Activated CD4-positive, alpha-beta T cell treated with anti-CD3 and anti-CD28 coated beads, Interleukin-10, Interleukin-2, amounts not matched to agents 100 ng/mL and 50 ng/mL, durations not matched to agents 16 hours and 8 hours (primary cell): Measurements from ENCODE around the gene MZF1.
"Not testable (repeated sequence)": the region's sequence is repeated elsewhere in the genome, so short reads cannot be mapped to it uniquely, and the experiment has no call there.

Experiments
- DNase-seq: peaks from one replicate; pipeline ENCODE4 v3.0.0-alpha.2; 2020

Gene MZF1

DNA sequence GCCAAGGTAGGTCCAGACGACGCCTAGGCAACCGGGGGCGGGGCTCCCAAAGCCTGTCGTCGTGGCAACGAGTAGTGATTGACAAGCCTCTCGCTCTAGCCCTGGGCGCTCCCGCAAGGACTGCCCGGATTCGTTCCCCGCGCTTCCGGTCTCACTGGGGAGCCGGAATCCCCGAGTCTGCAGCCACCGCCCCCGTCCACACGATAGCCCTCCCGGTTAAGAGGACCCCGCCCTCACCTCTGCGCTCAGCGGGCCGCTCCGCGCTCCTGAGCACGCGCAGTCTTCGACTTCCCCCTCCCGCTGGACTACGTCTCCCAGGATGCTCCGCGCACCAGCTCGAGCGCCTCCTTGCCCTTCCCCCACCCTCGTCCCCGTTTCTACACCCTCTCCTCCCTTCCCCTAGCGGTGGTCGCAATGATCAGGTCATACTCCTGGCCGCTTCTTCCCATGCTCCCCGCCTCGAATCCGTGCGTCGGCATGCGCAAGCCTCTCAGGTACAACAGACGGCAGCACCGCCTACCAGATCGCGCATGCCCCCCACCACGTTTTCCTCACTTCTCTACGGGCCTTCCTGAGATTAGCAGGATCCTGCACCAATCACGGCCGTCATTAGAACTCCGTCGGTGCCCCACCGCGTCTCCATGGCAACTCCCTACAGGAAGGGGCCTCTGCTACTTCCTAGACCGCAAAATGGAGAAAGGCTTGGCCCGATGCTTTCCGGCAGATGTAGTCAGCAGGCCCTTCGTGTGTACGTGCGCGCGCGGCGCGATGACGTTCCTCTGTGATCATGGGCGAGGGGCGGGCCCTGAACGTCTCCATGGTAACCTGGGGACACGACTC, at the start of gene MZF1:
TSS of gene MZF1 (minus strand) at position 518 of the 840 bp plus-strand sequence. CDS start 1,946 bp downstream, outside the sequence.
- DNase-seq, result peak; percentile 100

GRCh38 chr19:58607213-58607612, 34.1 kb upstream of the MZF1 start:
- DNase-seq, result not testable (repeated sequence)

DNA sequence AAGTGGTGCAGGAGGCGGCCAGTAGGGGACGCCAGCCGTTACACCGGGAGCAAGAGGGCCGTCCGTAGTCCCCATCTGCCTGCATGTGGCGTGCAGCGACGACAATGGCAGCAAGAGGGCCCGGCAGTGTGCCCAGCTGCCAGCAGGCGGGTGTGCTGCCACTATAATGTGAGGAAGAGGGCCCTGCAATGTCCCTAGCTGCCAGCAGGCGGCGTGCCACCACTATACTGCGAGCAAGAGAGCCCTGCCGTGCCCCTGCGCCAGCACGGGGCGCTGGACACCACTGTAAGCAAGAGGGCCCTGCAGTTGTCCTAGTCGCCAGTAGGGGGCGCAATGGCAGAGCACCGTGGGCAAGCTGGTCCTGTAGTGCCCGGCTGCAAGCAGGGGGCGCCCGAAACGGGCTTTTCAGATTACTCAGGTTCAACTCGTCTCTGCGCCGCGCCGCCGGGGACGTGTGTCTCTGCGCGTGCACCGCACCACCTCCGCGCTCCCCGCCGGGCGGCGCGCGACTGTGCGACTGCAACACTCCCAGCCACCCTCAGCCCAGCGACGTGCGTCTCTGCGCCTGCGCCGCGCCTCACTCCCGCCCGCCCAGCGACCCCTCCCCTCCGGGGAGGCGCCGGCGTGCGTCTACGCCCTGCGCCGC, 33.2 kb upstream of the MZF1 start:
- not testable (repeated sequence) for DNase-seq

- no peak for DNase-seq
Observed at GRCh38 chr19:58586133-58586765, 13.1 kb upstream of the MZF1 start.

DNA sequence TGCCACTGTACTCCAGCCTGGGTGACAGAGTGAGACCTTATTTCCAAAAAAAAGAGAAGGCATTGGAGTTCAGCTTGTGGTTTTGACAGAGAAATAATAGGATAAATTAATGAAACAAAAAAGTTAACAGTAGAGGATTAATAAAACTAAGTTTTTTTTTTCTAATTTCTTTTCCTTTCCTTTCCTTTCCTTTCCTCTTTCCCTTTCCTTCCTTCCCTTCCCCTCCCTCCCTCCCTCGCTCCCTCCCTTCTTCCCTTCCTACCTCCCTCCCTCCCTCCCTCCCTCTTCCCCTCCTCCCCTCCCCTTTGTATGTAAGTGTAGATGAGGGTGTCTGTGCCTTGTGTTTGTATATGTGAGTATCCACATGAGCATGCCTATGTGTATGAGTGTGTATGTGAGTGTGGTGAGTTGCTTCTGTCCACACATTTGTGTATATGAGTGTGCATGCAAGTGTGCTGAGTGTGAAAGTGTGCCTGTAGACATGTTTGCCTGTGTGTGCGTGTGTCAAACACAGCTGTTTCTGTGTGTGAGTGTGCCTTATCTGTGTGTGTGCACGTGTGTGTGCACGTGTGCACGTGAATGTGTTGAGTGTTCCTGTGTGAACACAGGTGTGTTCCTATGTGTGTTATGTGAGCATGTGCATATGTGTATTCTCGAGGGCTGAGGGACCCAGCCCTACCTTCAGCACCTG, 12.5 kb upstream of the MZF1 start:
- no peak for DNase-seq

DNA sequence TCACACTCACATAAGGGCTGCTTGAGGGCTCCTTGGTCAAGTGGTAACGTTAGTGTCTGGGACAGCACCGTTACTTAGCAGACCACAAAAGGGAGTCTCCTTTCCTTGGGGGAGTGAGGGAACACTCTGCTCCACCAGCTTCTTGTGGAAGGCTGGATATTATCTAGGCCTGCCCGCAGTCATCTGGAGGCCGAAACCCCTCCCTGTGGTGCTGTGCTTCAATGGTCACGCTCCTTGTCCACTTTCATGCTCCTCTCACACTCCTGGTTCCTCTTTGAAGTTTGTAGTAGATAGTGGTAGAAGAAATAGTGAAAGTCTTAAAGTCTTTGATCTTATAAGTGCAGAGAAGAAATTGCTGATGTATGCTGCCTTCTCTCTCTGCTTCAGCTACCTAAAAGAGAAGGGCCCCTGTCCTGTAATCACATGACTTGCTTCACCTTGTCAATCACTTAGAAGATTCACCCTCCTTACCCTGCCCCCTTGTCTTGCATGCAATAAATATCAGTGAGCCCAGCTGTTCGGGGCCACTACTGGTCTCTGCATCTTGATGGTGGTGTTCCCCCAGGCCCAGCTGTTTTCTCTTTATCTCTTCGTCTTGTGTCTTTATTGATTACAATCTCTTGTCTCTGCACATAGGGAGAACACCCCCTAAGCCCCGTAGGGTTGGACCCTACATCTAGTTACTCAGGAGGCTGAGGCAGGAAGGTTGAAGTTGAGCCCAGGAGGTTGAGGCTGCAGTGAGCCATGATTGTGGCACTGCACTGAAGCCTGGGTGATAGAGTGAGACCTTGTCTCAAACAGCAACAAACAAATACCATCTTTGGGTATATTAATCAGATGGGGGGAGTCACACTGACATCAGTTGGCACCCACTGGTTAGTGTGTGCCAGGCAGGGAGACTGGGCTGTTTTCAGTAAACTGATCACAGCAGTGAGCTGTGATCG, 11.6 kb upstream of the MZF1 start:
- no peak for DNase-seq

DNA sequence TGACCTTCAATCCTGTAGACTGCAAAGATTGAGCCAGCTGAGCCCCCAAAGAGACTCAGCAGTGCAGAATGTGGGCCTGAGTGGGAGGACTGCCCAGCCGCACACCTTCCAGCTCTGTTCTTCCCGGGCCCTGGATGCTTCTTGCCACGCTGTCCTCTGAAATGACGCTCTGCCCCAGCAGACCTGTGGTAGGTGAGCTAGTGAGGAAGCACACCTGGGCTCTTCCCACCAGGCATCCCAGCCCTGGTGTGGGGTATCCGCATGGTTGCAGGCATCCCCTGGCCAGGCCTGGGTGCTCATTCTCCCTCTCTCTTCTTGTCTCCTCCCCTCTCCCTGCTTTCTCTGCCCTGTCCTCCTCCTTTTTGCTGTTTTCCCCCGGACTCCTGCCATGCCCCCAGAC, 9.8 kb upstream of the MZF1 start:
- no peak for DNase-seq

DNA sequence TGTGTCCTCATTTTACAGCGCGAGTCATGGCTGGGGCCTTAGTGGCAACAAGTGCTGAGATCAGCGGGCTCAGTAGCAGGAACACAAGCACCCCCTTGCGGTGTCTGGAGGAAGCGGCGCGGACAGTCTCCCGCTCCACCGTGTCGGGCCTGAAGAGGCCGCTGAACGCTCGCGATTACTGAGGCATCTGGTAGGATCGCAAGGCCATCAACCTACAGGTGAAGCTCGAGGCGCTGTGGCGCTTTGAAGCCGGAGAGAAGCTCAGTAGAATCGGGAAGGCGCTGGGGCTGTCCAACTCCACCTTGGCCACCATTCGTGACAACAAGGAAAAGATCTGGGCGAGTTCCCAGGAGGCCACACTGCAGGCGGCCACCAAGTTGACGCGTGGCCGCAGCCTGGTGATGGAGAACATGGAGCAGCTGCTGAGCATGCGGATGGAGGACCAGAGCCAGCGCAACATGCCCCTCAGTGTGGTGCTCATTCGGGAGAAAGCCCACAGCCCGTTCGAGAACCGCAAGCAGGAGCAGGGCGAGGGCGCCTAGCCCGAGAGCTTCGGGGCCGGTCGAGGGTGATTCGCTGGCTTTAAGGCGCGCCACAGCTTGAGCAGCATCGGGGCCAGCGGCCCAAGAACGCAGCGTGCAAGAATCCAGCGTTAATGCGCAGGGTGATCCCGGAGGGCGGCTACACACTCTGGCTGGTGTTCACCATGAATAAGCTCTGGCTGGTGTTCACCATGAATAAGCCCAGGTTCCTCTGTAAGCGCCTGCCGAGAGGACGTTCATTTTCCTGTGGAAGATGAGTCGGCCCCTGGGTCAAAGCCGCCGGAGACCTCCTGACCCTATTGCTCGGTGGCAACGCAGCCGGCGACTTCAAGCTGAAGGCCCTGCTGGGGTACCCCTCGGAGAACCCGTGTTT, 8.3 kb upstream of the MZF1 start:
- peak; percentile 92 for DNase-seq

DNA sequence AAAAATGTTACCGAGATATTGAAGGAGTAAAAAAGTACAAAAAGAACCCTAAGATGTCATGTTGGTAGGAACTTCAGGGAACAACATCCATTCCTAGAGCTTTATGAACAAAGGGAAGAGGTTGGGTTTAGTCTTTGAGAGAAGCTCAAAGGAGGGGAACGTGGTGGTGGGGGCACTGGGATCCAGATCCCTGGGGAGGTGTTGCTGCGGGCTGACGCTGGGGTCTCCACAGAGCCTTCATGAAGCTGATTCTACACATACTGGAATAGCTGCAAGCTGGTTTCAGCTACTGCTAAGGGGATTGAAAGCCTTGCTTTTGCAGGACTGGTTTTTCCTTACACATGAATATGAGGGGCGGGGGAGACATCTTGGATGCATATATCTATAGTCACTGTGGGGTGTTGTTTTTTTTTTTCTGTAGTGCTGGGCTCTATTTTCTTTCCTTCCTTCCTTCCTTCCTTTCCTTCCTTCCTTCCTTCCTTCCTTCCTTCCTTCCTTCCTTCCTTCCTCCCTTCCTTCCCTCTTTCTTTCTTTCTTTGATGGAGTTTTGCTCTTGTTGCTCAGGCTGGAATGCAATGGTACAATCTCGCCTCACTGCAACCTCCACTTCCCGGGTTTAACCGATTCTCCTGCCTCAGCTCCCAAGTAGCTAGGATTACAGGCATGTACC, 6.5 kb upstream of the MZF1 start:
- no peak for DNase-seq

GRCh38 chr19:58578012-58578925, 5.1 kb upstream of the MZF1 start:
- peak; percentile 8 for DNase-seq

DNA sequence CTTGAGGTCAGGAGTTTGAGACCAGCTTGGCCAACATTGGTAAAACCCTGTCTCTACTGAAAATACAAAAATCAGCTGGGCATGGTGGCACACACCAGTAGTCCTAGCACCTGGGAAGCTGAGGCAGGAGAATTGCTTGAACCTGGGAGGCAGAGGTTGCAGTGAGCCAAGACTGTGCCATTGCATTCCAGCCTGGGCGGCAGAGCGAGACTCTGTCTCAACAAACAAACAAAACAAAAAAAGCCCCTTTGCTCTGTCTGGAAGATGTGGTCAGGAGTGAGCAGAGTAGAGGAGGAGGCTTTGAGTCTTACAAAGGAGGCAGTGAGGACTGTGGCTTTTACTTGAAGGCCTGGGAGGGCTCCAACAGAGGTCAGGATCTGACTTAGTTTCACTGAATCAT, 4.4 kb upstream of the MZF1 start:
- DNase-seq, result peak; percentile 0

- DNase-seq, result peak; percentile 92
Observed at GRCh38 chr19:58575183-58576041, 2.3 kb upstream of the MZF1 start.

GRCh38 chr19:58573658-58574164, 576 bp upstream of the MZF1 start:
- no peak for DNase-seq

DNA sequence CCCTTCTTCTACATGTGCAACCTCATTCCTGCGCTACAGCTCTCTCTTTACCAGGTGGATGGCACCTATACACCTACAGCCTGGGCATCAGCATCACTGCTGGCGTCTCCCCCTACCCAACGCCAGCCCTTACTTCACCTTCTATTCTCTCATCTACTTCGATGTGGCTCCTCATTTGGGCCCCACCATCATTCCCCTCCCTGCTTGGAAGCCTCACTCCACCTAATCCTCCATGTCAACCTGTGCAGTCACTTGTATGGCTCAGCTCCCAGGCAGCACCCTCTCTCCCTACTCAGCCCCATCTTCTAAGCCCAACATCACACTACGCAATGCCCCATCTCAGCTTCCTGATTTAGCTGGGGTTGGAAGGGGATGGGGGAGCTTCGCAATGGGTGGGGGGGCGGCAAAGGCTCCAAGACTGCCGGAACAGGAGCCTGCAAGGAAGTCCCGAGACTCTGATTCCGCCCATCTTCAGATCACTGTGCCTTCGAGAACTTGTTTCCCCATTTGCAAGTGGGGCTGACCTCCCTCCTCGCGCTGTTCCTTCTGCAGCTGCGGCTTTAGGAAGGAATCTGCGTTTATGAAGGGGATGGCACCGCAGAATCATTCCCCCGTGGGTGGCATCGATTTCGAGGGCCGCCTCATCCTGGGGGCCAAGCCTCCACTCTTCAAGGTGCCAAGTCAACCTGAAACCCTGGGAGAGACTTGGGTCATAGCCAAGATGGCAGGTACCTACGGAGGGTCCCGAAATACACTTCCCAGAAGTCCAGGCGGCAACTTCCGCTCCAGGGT, 913 bp downstream of the MZF1 start:
- DNase-seq, result no peak

DNA sequence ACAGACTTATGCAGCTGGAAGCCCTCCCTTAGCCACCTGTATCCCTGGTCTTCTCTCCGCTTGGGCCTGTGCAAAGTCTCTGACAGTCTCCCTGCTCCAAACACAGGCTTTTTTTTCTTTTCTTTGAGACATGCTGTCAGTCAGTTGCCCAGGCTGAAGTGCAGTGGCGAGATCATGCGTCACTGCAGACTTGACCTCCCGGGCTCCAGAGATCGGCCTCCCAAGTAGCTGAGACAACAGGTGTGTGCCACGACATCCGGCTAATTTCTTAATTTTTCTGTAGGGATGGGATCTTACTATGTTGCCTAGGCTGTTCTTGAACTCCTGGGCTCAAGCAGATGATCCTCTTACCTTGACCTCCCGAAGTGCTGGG, 1.6 kb downstream of the MZF1 start:
- no peak for DNase-seq

DNA sequence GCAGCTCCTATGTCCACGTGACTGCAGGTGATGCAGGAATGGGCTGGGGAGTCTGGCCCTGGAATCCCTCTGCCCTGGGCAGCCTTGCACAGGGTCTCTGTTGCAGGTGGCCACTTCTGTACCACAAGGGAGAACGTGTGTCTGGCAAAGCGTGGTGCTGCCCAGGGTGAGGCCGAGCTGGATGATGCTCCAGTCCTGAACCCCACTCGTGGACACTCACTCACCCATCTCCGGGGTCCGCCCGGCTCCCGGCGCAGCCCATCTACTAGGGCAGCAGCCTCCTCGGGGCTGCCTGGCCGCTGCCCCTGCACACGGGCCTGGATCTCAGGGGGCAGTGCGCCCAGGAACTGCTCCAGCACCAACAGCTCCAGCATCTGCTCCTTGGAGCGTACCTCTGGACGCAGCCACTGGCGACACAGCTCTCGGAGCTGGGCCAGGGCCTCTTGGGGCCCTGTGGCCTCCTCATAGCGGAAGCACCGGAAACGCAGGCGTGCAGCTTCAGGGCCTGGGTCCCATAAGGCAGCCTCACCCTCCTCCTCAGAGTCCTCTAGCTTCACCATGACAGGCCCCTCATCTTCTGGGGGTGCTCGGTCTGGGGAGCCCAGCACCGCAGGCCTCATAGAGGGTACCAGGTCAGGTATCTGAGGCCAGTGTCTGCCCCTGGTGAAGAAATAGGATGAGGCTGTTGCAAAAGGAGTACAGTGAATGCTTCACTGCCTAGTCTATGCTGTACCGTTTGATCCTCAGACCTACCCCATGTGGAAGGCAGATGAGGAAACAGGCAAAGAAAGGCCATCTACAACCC, 2.2 kb downstream of the MZF1 start:
- no peak for DNase-seq
